NCI-H1436 treated with DMSO at 0.1 percent for 48 hours (cell line): Measurements from ENCODE around the gene THSD4.

Experiments
- DNase-seq: peaks from one replicate; lab custom pipeline; 2025; lab: John Stamatoyannopoulos, UW

The THSD4 gene

DNA sequence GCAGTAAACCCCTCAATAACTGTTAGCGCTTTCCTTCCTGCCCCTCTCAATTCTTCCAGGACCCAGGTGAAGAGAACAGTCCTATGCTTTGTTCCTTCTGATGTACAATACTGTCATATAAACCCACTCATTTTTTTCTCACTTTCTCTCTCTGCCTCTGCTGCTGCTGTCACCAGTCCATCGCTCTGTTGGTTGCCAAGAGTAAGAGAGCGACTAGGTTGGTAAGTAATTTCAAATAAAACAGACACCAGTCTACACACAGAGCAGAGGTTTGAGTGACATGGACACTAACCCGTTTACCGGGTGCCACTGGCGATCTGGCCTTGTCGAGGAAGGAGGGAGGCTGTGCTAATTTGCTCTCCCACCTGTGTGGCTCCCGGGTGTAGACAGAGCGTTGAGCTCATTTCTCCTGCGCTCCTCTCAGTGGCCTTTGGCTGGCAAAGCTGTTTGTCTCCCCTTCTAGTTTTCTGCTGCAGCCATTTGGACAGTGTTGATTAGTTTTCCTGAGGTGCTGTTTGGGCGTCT, 215.4 kb downstream of the THSD4 start:
- DNase-seq: no peak

DNA sequence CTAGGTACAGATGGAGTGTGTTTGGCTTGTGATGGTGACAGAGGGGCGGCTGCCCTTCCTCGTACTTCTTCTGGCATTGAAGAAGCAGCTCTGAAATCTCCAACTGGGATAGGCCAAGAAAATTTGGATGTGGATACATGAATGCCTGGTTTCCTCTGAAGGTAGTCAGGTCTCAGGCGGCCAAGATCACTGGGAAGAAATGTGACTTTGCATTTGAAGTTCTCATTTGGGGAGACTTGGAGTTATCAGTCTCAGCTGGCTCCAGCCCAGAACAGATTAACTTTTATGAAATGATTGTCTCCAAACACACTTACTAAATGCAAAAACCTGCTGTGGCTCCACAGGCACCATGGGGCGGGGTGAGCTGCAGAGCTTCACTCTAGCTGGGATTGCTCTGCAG, 215.9 kb downstream of the THSD4 start:
- DNase-seq: no peak

DNA sequence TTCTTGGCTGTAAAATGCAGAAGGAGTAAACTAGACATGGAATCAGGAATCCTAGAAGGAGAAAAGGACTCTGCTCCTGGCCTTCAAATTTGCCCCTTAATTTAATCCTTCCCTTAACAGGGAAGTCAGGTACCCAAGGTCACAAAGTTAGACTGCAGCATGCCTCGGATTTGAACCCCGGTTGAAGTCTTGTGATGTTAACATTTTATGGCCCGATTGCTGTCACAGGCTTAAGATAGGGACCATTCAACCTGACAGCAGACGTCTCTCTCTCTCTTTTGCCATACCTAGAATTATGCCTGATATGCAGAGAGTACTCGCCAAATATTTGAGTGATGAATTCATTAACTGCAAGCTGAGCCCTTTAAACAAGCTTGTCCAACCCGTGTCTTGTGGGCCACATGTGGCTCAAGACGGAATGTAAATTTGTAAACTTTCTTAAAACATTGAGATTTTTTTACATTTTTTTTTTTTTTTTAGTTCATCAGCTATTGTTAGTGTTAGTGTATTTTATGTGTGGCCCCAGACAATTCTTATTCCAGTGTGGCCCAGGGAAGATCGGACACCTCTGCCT, 217.2 kb downstream of the THSD4 start:
- DNase-seq: no peak

DNA sequence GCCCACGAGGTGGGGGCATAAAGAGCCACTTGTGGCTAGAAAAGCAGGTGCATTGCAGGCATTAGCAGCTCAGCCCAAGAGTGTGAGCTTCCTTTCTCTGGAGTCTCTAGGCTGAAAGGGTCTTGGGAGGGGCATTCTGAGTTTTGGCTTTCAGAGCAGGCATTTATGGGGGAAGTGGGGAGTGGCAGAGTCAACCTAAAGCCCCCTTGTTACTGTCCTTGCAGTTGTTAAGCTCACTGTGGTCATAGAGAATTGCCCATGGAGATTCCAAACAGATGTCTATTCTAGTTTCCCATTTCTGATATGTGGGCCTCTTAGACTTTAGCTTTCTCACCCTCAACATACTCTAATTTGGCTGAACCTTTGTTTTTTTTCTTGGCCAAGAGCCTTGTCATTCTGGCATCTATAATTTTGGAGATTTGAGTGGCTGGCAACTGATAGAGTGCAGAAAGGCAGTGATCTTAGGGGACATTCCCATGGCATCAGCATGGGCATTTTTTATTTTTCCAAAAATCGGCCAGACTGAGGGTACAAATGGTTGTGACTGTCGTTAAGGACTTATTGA, 217.9 kb downstream of the THSD4 start:
- no peak for DNase-seq

DNA sequence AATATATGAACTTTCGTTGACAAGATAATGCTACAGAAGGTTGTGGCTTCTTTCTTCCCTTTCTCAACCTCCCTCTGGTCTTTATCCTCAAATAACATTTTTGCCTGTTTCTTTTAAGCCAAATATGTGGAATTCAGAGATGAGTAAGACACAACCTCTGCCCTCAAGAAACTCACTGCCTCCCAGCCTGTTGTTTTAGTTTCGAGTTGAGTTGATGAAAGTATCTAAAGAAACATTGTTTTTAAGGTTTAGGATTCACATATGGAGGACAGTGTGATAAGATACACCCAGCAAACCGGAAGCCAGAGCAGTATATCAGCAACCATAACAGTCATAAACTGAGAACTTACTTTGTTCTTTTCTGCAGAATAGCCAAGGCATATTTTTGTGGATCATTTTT, 218.6 kb downstream of the THSD4 start:
- DNase-seq: no peak

DNA sequence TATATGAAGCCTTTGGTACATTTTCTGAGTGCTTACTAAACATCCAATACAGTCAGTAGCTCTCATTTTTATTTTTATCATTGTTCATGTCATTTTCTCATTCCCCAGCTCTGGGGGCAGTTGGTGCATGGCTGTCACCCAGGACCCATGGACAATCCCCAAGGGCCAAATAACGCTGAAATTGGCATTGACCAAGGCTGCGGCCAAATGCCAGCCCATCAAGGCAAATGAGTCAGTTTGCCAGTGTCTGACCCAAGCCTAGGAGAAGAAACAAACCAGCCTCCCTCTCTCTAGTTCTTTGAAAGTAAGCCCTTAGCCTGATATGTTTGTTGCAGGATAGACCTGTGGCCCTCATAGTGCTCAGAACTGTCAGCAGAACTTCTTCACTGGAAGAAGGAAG, 219.2 kb downstream of the THSD4 start:
- DNase-seq: no peak

DNA sequence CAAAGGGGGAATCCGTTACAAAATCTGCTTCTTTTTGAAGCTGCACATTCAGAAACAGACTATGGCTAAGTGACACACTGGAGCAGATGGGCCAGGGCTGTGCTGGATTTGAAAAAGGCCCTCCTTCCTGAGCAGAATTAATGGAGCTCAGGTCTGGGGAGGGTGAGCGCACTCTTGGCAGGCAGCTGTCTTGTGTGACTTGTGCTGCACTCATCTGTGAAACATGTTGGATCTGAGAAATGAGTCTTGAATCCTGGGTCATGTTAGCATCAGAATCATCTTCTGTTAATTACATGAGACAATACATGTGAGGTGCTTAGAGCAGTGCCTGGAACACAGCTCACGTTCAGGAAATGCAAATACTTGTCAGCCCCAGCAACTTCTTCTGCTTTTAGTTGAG, 219.6 kb downstream of the THSD4 start:
- no peak for DNase-seq

DNA sequence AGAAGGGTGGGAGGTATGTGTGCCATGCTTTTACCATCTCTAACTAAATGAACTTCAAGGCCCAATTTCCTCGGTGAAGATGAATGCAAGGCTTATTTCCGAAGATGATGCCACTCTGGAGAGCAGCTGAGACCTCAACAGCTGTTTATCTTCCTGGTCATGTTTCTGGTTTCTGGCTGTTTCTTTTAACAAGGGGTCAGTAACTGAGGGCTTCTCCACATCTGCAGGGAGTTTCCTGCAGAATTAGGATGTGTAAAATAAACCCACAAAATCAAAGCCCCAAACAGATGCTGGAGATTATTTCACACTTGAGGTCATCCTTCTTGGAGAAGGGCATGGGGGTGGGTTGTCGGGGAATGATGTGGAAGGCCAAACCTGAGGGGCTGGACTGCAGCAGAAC, 220.3 kb downstream of the THSD4 start:
- DNase-seq: no peak

DNA sequence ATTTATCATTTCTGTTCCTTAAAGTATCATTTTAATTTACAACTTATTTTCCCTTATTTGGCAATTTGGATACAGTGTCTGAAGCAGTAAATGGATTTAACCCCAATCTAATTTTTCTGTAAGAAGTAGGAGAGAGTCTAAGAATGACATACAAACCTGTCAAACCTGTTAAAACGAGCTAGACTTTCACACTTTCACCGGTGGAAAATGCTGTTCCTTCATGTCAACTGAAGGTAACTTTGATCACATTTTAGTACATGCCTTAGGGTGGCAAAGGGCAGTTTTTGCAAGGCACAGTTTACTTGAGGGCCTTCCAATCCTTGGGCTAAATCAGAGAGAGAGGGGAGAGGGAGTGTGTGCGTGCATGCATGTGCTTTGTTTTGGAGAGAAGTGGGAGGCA, 221.4 kb downstream of the THSD4 start:
- DNase-seq: no peak

DNA sequence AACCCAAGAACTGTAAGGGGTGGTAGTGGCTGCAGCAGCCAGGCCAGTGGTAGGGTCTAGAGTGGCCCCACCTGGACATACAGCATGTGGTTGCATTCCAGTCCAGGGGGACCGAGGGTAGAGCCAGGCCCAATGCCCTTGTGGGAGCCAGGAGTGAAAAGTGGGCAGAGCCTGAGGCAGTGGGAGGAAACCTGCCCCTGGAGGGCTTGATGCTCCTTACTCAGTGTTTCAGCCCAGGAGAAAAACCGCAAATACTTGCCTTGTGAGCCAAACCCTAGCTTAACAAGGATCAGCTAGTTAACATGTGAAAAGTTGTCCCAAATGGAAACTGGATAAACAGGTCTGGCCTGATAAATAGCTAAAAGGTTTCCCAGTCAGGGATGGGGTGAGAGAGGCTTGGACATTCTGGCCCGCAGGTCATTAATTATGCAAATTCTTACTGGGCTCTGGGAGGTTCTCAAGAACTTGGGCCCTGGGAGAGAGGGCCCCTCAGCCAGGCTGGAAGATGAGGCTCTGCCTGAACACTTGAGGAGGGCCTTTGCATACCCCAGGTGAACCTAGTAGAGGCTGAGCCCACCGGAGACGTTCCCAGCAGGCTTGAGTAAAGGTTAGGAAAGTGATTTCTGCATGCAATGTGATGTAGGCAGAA, 222.1 kb downstream of the THSD4 start:
- no peak for DNase-seq

DNA sequence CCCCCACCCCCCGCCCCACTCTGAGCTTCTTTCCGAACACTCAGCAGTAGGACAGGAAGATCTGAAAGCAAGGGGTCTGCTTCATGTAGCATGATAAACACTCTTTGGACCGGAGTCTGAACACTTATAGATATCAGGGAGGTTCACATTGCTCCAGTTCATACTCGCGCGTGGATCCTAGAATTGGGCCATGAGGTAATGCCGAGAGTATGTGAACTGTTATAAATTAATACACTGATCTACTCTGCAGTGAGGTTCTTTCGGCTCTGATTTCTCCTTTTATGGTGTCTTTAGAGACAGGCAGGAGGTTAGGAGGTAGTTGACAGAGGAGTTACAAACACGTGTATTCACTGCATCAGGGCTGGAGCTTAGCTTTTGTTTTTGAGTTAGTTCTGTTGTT, 223.0 kb downstream of the THSD4 start:
- DNase-seq: no peak

DNA sequence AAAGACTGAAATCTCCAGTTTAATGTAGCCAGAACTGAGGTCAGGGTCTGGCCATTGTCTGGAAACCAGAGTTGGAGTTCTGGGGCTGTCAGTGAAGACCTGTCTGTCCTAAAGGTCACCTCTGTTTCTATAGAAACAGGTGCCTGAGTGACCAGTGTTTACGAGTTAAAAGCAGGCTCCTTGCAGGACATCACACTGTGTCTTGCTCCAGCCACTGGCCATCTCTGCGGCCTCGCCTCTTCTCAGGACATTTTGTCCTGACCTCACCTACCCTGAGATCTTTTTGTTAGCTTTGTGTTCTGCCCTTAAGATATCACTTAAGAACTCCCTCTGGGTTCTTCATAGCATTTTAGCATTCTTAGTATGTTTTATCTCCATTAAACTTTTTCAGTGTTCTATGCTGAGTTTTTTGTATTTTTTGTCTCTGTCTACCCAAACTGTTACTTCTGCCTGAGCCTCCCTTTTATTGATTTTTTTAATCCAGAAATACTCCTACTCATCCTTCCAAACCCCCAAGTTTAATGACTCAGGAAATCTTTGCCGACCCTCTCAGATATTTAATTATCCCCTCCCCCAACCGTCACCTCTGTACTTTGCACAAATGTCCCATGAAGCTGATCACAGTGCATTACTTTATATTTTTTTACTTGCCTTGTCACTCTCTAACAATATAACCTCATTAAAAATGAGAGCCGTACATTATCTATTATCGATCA, 223.7 kb downstream of the THSD4 start:
- DNase-seq: no peak

DNA sequence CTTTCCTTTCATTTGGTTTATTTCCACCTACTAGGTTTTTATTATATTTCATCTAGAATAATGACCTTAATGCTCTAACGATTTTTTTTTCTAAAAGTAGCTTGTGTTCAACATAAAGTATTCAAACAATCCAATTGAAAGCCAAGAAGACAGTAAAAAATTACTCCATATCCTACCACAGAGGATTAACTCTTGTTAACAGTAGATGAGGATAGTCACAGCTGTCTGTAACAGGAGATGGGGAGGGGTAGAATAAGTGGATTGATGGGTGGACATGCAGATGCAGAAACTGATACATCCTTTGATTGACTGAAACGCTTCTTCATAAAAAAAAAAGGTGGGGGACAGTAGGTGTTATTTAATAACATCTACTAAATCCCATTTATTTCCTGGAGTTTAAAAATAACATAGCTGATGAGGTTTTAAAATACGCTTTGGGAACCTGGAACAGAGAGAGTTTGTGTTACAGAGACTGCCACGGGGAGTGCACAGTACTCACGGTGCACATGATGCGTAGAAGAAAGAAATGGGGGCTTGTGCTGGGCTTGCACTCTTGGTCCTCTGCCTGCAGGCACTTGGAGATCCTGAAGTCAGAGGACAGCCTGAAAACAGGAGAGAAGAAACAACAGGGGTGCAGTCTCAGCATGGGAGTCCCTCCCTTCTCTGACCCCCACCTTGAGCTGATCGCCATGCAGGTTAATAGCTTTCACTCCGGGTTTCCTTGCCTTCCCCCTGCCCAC, 226.7 kb downstream of the THSD4 start:
- no peak for DNase-seq

DNA sequence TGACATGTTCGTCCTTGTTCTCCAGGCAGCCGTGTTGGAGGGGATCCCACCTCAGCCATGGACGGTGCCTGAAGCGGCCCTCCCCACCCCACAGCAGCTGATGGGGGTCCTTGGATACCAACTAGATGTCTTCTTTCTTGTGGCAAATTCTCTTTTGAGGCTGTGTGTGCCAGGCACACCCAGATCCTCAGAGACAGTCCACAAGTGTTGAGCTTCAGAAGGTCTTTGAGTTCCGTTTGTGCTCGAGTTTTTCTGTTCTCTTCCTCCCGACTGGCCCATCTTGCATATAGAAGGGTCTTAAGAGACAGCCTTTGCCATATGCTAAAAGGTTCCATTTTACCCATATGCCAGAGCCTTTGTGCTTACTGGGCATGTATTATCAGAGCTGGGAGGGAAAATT, 227.4 kb downstream of the THSD4 start:
- DNase-seq: no peak

DNA sequence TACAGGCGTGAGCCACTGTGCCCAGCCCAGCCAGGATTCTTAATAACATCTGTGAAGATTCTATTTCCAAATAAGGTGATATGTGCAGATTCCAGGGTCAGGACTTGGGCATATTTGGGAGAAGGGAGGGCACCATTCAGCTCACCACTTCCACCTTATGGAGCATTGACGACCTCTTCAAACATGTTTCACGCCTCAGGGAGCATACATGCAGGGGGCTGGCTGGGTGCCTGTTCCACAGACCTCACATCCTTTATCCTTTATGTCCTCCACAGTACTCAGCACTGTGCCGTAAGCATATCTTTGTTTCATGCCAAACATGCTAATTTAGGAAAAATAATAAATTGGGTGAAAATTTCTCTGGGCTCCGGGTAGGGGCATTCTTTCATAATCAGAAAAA, 229.0 kb downstream of the THSD4 start:
- no peak for DNase-seq

DNA sequence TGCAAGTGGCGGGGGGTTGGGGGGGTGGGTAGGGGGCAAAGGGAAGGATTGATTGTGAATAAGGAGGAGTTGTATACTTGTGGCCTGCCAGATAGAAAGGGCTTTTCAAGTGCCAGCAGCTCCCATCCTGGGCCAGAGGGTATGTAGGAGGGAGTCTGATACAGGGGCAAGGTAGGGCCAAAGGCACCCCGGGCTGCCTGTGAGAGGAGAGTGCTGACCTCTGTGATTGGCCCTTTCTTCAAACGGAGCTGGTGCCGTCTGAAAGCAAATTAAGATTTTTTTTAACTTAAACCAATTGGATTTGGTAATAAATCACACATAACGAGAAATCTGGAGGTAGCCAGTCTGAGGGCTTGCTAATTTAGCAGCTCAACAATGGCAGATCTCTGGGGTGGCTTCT, 229.9 kb downstream of the THSD4 start:
- DNase-seq: no peak

DNA sequence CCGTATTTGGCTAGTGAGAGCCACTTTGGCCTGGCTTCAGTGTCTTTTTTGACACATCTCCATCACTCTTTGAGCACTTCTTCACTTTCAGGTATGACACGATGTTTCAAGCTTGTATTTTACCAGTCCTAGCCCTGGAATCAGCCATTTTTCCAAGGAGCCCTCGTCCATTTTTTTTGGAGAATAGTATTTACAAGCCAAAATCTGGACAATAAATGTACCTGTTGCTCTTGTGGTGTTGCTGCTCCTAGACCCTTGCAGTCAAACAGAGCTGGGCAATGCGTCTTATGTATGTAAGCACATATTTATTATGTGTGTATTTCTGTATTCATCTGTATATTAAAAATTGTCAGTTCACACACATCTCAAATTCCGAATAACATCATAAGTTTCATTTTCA, 231.2 kb downstream of the THSD4 start:
- no peak for DNase-seq

DNA sequence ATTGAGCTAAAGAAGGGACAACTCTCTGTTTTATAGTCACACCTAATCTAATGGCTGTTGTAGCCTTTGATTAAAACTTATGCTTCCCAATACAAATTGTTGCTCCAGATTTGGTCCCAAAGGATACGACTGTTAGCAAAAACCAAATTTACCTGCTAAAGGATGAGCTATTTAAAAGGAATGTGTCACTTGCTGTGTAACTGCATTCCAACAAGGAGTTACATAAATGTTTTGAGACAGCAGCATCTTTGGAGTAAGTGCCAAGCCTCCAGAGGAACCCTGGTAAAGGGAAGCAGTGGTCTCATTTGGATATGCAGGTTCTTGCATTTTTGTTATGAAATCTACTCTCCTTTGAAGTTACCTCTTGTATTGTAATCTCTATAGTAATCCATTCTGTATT, 233.3 kb downstream of the THSD4 start:
- no peak for DNase-seq

DNA sequence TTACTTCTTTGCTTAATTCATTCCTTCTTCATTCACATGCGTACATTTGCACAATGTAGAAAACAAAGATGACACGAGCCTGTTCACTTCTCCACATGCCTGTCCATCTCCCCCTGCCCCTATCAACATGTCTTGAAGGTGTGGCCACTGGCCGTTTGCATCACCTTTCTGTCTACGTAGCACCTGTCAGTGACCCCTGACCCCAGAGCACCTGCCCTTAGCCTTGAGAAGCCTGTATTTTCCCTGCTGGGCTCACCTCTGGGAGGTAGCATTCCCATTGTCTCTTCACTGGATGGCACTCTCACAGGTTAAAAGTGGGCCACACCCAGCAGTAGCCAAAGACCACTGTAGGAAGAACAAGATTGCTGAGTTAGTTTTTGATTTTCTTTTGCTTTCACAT, 234.1 kb downstream of the THSD4 start:
- no peak for DNase-seq

DNA sequence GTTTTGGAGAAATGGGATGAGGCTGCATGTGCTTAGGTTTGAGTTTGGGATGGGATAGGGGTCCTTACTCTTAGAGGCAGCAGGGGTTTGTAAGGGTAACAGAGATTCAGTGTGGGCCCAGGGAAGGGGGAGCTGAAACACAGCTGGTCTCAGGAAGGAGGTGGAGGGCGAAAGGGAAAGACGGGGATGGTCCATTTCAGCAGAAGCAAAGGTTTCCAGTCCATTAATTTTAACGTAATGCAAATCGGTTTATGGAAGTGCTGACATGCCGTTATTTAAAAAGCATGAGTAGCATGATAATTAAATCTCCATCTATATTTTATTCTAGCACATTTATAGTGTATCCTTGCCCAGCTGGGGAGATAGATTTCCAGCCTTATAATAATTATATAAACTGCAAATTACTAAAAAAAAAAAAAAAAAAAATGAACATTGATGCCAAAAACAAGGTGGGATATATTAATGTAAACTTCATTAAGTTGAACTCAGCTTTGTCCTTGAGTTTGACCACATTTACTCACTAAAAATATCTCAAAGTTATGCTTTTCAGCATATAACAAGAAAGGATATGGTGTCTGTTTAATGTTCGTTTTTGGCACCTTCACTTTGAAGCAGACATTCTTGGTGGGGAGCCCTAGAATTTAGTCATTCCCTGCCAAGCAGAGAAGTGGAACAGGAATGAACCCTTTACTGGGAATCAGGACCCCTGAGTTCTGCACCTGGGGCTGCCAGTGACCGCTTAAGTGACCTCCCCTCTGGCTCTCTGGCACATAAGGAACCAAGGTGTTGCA, 234.7 kb downstream of the THSD4 start:
- DNase-seq: no peak

DNA sequence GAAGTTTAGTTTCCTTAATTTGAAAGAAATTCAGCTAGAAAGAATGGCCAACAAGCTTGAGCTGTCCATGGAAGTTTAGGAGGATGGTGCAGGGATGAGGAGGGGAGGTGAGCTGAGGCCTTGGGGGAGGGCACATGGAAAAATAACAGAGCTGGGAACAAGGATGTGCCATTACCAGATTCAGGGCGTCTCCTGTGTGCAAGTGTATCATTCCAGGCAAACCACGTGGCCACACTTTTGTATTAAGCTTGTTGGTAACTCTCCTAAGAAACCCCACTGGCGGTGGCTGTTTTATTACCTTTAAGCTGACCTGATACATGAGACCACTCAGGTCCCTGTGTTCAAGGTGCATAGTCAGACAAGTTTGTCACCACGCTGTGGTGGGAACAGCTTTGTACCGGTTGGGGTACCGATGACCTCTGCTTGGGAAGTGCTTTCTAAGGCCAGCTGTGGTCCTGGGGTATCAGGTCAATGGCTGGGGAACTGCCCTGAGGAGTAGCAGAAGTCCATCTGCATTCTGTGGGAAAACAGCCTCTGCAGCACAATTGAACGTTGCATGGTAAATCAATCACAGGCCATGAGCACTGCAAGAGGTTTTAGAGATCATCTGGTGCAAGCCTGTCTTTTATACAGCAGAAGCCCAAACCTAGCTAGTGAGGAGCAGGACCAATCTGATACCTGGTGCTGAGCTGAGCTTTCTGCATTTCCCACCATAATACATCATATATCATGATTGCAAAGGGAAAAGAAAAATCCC, 235.5 kb downstream of the THSD4 start:
- DNase-seq: no peak
